ENCODE measurements around the gene SLC1A5.
A peak's percentile ranks its signal among the peaks of the same experiment; 100 is the strongest.

SLC1A5 gene

DNA sequence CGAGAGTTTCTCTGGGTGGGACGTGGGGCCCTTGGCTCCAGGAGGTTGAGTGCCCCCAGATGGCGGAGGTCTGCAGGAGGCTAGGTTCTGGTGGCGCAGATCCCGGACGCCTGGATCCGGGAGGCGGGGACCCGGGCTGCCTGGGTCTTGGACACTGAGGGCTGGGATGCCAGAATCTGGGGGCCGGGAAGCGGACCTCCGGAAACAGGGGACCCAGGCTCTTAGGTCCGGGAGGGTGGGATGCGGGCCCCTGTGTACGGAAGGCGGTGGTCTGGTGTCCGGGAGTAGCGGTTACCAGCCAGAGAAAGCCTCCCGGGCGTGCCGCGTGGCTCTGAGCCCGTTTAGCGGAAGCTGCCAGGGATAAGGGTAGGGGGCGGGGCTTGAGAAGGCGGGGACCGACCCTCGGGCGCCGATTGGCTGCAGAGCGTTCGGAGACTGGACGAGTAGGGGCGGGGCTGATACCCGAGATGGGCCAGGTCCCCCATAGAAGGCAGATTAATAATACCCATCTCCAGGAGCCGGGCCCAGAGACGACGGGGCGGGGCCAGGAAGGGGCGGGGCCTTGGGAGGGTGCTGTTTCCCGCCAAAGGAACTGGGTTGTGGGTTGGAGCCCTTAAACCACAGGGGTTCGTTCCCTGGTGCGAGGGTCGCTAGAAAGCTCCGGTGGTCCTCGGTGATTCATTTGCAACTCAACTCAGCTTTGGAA, at the start of gene SLC1A5:
TSS of gene SLC1A5 (minus strand) at position 333 of the 706 bp plus-strand sequence. CDS start 629 bp downstream, outside the sequence.
- peak within 1 kb of the TSS; percentile 98 for H3K4me3 ChIP-seq (ENCODE audit: low read length)
- TF ChIP-seq CTCF (IDR thresholded peaks at IDR 0.05; ENCODE audit: insufficient read depth, low read depth, low read length, missing control alignments): no peak
- DNase-seq (ENCODE audit: low read depth): peak; percentile 97

DNA sequence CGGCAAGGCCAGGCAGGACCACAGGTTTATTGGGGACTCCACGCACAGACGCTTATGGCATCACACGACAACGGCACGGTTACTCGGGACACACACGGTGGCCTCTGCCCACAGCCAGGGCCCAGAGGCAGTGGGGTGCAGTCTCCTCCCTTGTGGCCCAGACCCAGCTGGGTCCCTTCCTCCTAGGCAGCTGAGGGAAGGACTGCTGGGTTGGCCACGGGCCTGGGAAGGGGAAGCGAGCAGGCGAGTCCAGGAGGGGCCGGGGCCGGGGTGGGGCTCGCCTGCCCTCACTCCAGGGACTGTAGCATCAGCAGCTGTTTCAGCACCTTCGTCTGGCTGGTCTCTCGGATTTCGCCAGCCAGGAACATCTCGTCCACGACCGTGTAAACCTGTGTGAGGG, 49.8 kb upstream of the SLC1A5 start:
- H3K4me3 ChIP-seq (ENCODE audit: low read length): no peak overlapping the region
- no peak for TF ChIP-seq CTCF (IDR thresholded peaks at IDR 0.05; ENCODE audit: insufficient read depth, low read depth, low read length, missing control alignments)
- DNase-seq (ENCODE audit: low read depth): no peak

GRCh38 chr19:46834984-46835383, 46.6 kb upstream of the SLC1A5 start:
- H3K4me3 ChIP-seq (ENCODE audit: low read length): no peak overlapping the region
- no peak for DNase-seq (ENCODE audit: low read depth)
- TF ChIP-seq CTCF (IDR thresholded peaks at IDR 0.05; ENCODE audit: insufficient read depth, low read depth, low read length, missing control alignments): no peak

- H3K4me3 ChIP-seq (ENCODE audit: low read length): no peak overlapping the region
- no peak for DNase-seq (ENCODE audit: low read depth)
- TF ChIP-seq CTCF (IDR thresholded peaks at IDR 0.05; ENCODE audit: insufficient read depth, low read depth, low read length, missing control alignments): no peak
Measured at GRCh38 chr19:46834121-46834520, 45.7 kb upstream of the SLC1A5 start.

GRCh38 chr19:46830864-46831263, 42.5 kb upstream of the SLC1A5 start:
- DNase-seq (ENCODE audit: low read depth): no peak
- TF ChIP-seq CTCF (IDR thresholded peaks at IDR 0.05; ENCODE audit: insufficient read depth, low read depth, low read length, missing control alignments): no peak
- H3K4me3 ChIP-seq (ENCODE audit: low read length): no peak overlapping the region

GRCh38 chr19:46828484-46828883, 40.1 kb upstream of the SLC1A5 start:
- no peak for DNase-seq (ENCODE audit: low read depth)
- no peak for TF ChIP-seq CTCF (IDR thresholded peaks at IDR 0.05; ENCODE audit: insufficient read depth, low read depth, low read length, missing control alignments)
- no peak overlapping the region for H3K4me3 ChIP-seq (ENCODE audit: low read length)

DNA sequence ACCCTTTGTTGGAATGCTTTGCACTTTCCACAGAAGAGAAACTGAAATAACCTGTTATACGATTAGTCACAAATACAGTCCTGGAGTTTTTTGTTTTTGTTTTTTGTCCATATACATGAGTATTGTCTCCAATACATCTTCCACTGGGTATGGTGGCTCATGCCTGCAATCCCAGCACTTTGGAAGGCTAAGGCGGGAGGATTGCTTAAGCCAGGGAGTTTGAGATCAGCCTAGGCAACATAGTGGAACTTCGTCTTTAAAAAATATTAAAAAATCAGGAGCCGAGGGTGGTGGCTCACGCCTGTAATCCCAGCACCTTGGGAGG, 37.3 kb upstream of the SLC1A5 start:
- no peak overlapping the region for H3K4me3 ChIP-seq (ENCODE audit: low read length)
- no peak for TF ChIP-seq CTCF (IDR thresholded peaks at IDR 0.05; ENCODE audit: insufficient read depth, low read depth, low read length, missing control alignments)
- DNase-seq (ENCODE audit: low read depth): peak; percentile 79

All from epithelial cell of esophagus (primary cell).